Neural cell (in vitro differentiated cells): ENCODE measurements around the gene DDX49. TPM values are rescaled to one million over a fixed set of nuclear protein-coding genes. Genes with fewer than 3 reads are reported as not detected.

Source experiments
- H2AFZ ChIP-seq: fragments of 200-600, 300-800 bp; sonication (generic), shearing (Covaris generic); 2 replicates; pipeline ENCODE4 v1.6.0; 2014; ENCODE audit warnings: low read depth, mild to moderate bottlenecking, antibody characterized with exemption, low read length, moderate library complexity
- H3F3A ChIP-seq: fragments of 200-600 bp; shearing (Covaris generic); 2 replicates; pipeline ENCODE4 v1.6.1; 2016; ENCODE audit warnings: mild to moderate bottlenecking, moderate library complexity, mixed read lengths, antibody characterized with exemption, low read length; ENCODE audit not compliant: insufficient read depth, poor library complexity, severe bottlenecking
- H3K27ac ChIP-seq: fragments of 200-600, 300-800 bp; sonication (generic), shearing (Covaris generic); 2 replicates; pipeline ENCODE4 v1.5.1; 2014; ENCODE audit warnings: mild to moderate bottlenecking, low read length, moderate library complexity
- H3K27me3 ChIP-seq: fragments of 300-800, 200-600 bp; sonication (generic), shearing (Covaris generic); 2 replicates; pipeline ENCODE4 v1.6.0; 2014; ENCODE audit warnings: mild to moderate bottlenecking, low read depth, low read length, moderate library complexity; ENCODE audit not compliant: insufficient read depth
- H3K36me3 ChIP-seq: fragments of 300-800, 200-600 bp; sonication (generic), shearing (Covaris generic); 2 replicates; pipeline ENCODE4 v1.5.1; 2014; ENCODE audit warnings: mild to moderate bottlenecking, antibody characterized with exemption, low read length, moderate library complexity; ENCODE audit not compliant: insufficient read depth
- H3K4me2 ChIP-seq: fragments of 300-800, 200-600 bp; sonication (generic), shearing (Covaris generic); 2 replicates; pipeline ENCODE4 v1.6.0; 2014; ENCODE audit warnings: mild to moderate bottlenecking, low read length
- H3K4me3 ChIP-seq: fragments of 300-800, 200-600 bp; sonication (generic), shearing (Covaris generic); 2 replicates; pipeline ENCODE4 v1.5.1; 2014; ENCODE audit warnings: mild to moderate bottlenecking, low read length, moderate library complexity
- H3K79me2 ChIP-seq: fragments of 200-600 bp; shearing (Covaris generic); replicated peaks from 2 replicates; pipeline ENCODE4 v1.6.0; 2014; ENCODE audit warnings: mild to moderate bottlenecking, low read length, moderate library complexity; ENCODE audit not compliant: insufficient read depth
- H3K9ac ChIP-seq: fragments of 300-800, 200-600 bp; sonication (generic), shearing (Covaris generic); 2 replicates; pipeline ENCODE4 v1.6.1; 2016; ENCODE audit warnings: mild to moderate bottlenecking, low read length, mixed read lengths
- H3K9me2 ChIP-seq: fragments of 200-600 bp; shearing (Covaris generic); 2 replicates; pipeline ENCODE4 v1.6.1; 2016; ENCODE audit warnings: mild to moderate bottlenecking, low read length, mixed read lengths; ENCODE audit not compliant: insufficient read depth
- H3K9me3 ChIP-seq: fragments of 200-600, 300-800 bp; sonication (generic), shearing (Covaris generic); 2 replicates; pipeline ENCODE4 v1.6.1; 2016; ENCODE audit warnings: mild to moderate bottlenecking, mixed run types, low read length, moderate library complexity, mixed read lengths
- H4K20me1 ChIP-seq: fragments of 200-600 bp; shearing (Covaris generic); 2 replicates; pipeline ENCODE4 v1.6.1; 2016; ENCODE audit warnings: mild to moderate bottlenecking, mixed run types; ENCODE audit not compliant: insufficient read depth
- EP300 ChIP-seq: fragments of 450-650 bp; conservative IDR thresholded peaks from 2 replicates; pipeline ENCODE4 v1.6.1; 2014; ENCODE audit warnings: antibody characterized with exemption, mild to moderate bottlenecking, moderate library complexity; ENCODE audit not compliant: poor library complexity, severe bottlenecking
- POLR2AphosphoS5 ChIP-seq: IDR thresholded peaks from 2 replicates; pipeline ENCODE4 v1.6.1; 2012
- RAD21 ChIP-seq: fragments of 450-650 bp; conservative IDR thresholded peaks from 2 replicates; pipeline ENCODE4 v1.6.1; 2014; ENCODE audit warnings: antibody characterized with exemption, mild to moderate bottlenecking, moderate library complexity
- SMC3 ChIP-seq: fragments of 450-650 bp; conservative IDR thresholded peaks from 2 replicates; pipeline ENCODE4 v1.6.1; 2014; ENCODE audit warnings: antibody characterized with exemption, mild to moderate bottlenecking, moderate library complexity; ENCODE audit not compliant: poor library complexity
- TAF1 ChIP-seq: IDR thresholded peaks from 2 replicates; pipeline ENCODE4 v1.6.1; 2012; ENCODE audit warnings: low read depth
- polyA plus RNA-seq: library from polyadenylated mRNA; depleted of rRNA; stranded (reverse); fragments of >200 nt; gene quantifications from 2 replicates; pipeline ENCODE4 v1.2.3, GENCODE V29; 2014
- TF ChIP-seq, protein P1 (sequence below): IDR thresholded peaks from 2 replicates; pipeline ENCODE4 v1.6.1; 2012; ENCODE audit warnings: borderline replicate concordance

Gene DDX49
- polyA plus RNA-seq, 1 donor from 2014 or later = 90.7 TPM

- Histone ChIP-seq H3K4me2 (no peak overlapping the region), H3K79me2 (no peaks in the 10 kb centered on the region), H3F3A (no peaks in the 10 kb centered on the region), H3K9me3 (no peaks in the 10 kb centered on the region), H3K4me3 (no peak overlapping the region), H3K9me2 (no peaks in the 10 kb centered on the region), H3K27ac (no peak overlapping the region), H2AFZ (no peak overlapping the region), H3K36me3 (no peaks in the 10 kb centered on the region), H3K27me3 (no peaks in the 10 kb centered on the region), H3K9ac (no peak overlapping the region), H4K20me1 (no peaks in the 10 kb centered on the region)
- no peak for TF ChIP-seq EP300
- TF ChIP-seq RAD21 = no peak
- TF ChIP-seq POLR2AphosphoS5 = no peak
- no peak for TF ChIP-seq SMC3
Observed at GRCh38 chr19:18964121-18964520, 44.6 kb downstream of the DDX49 start.

DNA sequence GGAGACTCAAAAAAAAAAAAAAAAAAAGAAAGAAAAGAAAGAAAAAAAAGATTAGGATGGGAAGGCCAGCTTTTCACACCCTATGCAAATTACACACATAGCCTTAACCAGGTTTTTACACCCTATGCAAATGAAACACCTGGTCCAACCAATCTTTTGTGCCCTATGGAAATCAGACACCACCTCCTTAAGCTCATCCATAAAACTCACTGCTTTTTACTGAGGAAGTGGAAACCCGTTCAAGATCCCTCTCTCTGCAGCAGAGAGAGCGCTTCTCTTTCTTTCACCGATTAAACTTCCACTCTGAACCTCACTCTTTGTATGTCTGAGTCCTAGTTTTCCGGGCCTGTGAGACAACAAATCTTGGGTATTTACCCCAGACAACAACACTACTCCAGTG lies 46.8 kb downstream of the DDX49 start:
- Histone ChIP-seq H3K9me3 (no peaks in the 10 kb centered on the region), H4K20me1 (no peaks in the 10 kb centered on the region), H2AFZ (no peak overlapping the region), H3K27ac (no peak overlapping the region), H3K4me3 (no peak overlapping the region), H3K9ac (no peak overlapping the region), H3F3A (no peaks in the 10 kb centered on the region), H3K4me2 (no peak overlapping the region), H3K79me2 (no peaks in the 10 kb centered on the region), H3K9me2 (no peaks in the 10 kb centered on the region), H3K27me3 (no peaks in the 10 kb centered on the region), H3K36me3 (no peaks in the 10 kb centered on the region)
- TF ChIP-seq TAF1 (no peak), POLR2AphosphoS5 (no peak), EP300 (no peak)

DNA sequence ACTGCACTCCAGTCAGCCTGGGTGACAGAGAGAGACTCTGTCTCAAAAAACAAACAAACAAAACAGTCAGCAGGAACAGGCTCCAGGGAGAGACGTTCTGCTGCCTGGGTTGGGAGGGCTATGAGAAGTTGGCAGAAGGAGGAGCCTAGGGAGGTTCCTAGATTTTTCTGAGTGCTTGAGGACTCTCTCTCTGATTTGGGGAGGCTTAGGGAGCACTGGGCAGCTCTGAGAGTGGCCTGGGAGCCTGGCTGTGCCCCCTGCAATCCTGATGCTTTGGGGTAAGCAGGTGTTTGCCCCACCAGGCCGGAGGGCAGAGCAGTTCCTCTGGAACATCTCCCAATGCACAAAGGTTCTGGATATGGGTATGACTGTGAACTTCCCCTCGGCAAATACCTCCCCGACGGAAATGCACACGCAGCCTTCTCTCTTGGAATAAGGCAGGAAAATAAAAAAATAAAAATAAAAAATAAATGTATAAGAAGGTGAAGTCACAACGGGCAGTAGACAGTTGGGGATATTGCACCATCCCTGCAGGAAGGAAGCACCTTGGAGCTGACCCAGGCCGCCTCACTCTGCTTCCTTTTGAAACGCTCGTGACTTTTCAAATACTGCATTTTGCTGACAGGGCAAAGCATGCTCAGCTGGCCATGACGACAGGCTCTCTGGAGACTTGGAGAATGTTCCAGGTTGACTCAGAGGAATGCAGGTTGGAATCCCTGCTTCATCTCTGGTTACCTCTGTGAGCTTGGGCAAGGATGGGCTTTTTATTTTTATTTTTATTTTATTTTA lies 48.0 kb downstream of the DDX49 start:
- H3K4me2 ChIP-seq = no peak overlapping the region
- no peaks in the 10 kb centered on the region for H4K20me1 ChIP-seq
- H3K27ac ChIP-seq = no peak overlapping the region
- no peak overlapping the region for H2AFZ ChIP-seq
- H3K9ac ChIP-seq = no peak overlapping the region
- H3K27me3 ChIP-seq = no peaks in the 10 kb centered on the region
- no peaks in the 10 kb centered on the region for H3K9me3 ChIP-seq
- H3K4me3 ChIP-seq = no peak overlapping the region
- TF ChIP-seq, protein P1, sequence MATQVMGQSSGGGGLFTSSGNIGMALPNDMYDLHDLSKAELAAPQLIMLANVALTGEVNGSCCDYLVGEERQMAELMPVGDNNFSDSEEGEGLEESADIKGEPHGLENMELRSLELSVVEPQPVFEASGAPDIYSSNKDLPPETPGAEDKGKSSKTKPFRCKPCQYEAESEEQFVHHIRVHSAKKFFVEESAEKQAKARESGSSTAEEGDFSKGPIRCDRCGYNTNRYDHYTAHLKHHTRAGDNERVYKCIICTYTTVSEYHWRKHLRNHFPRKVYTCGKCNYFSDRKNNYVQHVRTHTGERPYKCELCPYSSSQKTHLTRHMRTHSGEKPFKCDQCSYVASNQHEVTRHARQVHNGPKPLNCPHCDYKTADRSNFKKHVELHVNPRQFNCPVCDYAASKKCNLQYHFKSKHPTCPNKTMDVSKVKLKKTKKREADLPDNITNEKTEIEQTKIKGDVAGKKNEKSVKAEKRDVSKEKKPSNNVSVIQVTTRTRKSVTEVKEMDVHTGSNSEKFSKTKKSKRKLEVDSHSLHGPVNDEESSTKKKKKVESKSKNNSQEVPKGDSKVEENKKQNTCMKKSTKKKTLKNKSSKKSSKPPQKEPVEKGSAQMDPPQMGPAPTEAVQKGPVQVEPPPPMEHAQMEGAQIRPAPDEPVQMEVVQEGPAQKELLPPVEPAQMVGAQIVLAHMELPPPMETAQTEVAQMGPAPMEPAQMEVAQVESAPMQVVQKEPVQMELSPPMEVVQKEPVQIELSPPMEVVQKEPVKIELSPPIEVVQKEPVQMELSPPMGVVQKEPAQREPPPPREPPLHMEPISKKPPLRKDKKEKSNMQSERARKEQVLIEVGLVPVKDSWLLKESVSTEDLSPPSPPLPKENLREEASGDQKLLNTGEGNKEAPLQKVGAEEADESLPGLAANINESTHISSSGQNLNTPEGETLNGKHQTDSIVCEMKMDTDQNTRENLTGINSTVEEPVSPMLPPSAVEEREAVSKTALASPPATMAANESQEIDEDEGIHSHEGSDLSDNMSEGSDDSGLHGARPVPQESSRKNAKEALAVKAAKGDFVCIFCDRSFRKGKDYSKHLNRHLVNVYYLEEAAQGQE = no peak
- TF ChIP-seq POLR2AphosphoS5 = no peak
- no peaks in the 10 kb centered on the region for H3K36me3 ChIP-seq
- no peaks in the 10 kb centered on the region for H3F3A ChIP-seq
- no peaks in the 10 kb centered on the region for H3K79me2 ChIP-seq
- H3K9me2 ChIP-seq = no peaks in the 10 kb centered on the region
